ENCODE results near the gene KRI1.

DNA sequence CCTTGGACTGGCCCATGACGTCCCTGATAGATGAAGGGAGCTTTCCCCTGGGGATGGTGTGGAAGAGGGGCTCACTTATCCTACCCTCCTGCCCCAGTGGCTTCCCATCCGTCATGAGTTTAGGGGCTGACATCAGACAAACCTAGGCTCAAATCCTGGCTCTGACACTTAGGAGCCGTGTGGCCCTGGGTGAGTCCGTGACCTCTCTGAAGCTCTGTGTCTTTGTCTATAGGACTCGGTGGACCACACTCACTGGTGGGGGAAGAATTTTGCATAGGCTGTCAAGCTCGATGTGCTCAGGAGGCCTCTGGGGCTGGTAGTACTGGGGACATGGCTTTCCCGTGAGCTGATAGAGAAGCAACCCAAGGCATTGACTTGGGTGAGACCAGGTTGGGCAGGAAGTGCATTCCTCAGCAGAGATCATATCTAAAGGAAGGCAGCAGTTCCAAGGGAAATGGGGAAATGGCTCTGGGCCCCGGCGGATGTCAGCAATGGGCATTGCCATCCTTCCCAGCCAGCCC, 38.7 kb upstream of the KRI1 start:
- TF ChIP-seq, protein P1, sequence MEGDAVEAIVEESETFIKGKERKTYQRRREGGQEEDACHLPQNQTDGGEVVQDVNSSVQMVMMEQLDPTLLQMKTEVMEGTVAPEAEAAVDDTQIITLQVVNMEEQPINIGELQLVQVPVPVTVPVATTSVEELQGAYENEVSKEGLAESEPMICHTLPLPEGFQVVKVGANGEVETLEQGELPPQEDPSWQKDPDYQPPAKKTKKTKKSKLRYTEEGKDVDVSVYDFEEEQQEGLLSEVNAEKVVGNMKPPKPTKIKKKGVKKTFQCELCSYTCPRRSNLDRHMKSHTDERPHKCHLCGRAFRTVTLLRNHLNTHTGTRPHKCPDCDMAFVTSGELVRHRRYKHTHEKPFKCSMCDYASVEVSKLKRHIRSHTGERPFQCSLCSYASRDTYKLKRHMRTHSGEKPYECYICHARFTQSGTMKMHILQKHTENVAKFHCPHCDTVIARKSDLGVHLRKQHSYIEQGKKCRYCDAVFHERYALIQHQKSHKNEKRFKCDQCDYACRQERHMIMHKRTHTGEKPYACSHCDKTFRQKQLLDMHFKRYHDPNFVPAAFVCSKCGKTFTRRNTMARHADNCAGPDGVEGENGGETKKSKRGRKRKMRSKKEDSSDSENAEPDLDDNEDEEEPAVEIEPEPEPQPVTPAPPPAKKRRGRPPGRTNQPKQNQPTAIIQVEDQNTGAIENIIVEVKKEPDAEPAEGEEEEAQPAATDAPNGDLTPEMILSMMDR (IDR thresholded peaks at IDR 0.05): no peak
- no peak for TF ChIP-seq POLR2A (IDR thresholded peaks at IDR 0.05)

Measured in ovary (tissue), 3 donors.